ENCODE results near the gene FBXW8.

Gene FBXW8

DNA sequence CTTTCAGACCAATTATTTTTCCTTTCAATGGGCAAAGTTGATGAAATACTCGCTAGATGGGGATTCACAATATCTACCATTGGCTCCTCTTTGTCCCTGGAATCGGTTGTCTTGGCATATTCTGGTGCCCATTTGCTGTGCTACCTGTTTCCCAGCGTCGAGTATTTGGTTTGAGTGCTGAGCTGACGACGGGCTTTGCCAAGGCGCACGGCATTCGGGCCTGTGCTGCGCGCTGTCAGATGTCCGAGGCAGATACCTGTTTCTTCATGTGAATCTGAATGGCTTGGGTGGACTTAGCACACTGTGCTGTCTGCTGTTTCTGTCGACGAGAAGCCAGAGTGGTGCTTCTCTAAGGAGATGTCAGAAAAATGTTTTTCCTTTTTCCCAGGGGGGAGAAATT, 107.5 kb downstream of the FBXW8 start:
- ChIA-PET POLR2A (interaction anchor here (1.0 kb wide), 1 partner anchor 15 kb away, joined by 3 read pairs; no protein-coding TSS in a partner anchor), CTCF (interaction anchor here (1.1 to 1.6 kb wide), 2 partner anchors 102 to 315 kb away, joined by 7 to 8 read pairs; no protein-coding TSS in a partner anchor)
- H3K36me3 ChIP-seq (ENCODE audit: control insufficient read depth in 2 of 2, insufficient read depth in 1 of 2, low read length in 2 of 2), result peaks cover 0 to 17% of the 10 kb centered on the region in 2 experiments; a peak in 1 of 3 replicates
- TF ChIP-seq ZNF639 (tag by site-specific recombination; IDR thresholded peaks at IDR 0.05), result no peak
- TF ChIP-seq ZNF629 (tag by site-specific recombination; IDR thresholded peaks at IDR 0.05), result no peak
- no peak for TF ChIP-seq ZNF37A (tag by site-specific recombination; IDR thresholded peaks at IDR 0.05)
- no peak for TF ChIP-seq OSR2 (tag by site-specific recombination; IDR thresholded peaks at IDR 0.05)
- TF ChIP-seq ZNF747 (tag by site-specific recombination; IDR thresholded peaks at IDR 0.05), result no peak
- no peak for TF ChIP-seq ZNF157 (tag by site-specific recombination; IDR thresholded peaks at IDR 0.05)
- TF ChIP-seq ZNF792 (tag by site-specific recombination; IDR thresholded peaks at IDR 0.05), result no peak
- TF ChIP-seq MZF1 (tag by site-specific recombination; IDR thresholded peaks at IDR 0.05; ENCODE audit: borderline replicate concordance), result no peak
- no peak for TF ChIP-seq ZNF48 (tag by site-specific recombination; IDR thresholded peaks at IDR 0.05)
- TF ChIP-seq ZNF140 (tag by site-specific recombination; IDR thresholded peaks at IDR 0.05), result no peak
- H3K9me3 ChIP-seq (ENCODE audit: control insufficient read depth, insufficient read depth, low read depth, low read length), result no peaks in the 10 kb centered on the region
- peaks cover 6% of the 10 kb centered on the region for H3K4me1 ChIP-seq (ENCODE audit: control insufficient read depth, insufficient read depth, low read length)
- H3K27ac ChIP-seq (ENCODE audit: extremely low read depth, low read depth, low read length), result no peak overlapping the region
- no peak overlapping the region for H3K4me3 ChIP-seq (ENCODE audit: low read depth, low read length)

DNA sequence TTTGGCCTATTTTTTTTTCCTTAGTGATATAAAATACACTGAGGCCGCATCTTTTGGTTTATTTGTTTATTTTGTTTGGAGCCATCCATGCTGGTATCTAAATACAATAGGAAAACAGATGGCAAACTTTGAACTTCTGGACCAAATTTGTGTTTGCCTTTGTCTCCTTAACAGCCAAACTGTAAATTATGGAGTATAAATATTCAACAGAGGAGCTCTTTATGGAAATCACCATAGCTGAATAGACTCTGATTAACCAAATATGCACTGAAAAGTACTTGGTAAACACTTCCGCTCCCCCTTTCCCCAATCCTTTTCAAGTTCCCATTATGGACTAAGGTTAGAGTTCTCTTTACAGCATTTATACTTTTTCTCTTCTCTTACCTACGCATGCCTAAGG, 107.9 kb downstream of the FBXW8 start:
- POLR2A ChIA-PET, result no interaction called here

DNA sequence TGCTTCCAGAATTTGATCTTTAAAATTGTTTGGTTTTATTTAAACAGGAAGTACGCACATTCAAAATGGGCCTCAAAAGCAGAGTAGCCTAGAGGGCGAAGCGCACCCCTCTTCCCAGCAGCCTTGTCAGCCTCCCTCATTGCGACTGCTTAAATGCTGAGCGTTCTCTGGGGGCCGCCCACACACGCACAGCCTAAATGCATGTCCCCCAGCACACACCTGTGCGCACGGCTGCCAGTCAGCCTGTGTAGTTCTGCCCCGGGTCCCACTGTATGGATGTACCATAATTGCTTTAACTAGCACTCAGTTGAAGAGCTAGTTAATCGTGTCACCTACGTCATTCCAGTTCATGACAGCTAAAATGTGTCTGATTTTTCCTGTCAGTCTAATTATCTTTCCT, 109.1 kb downstream of the FBXW8 start:
- peaks cover 0 to 24% of the 10 kb centered on the region in 2 experiments; a peak in 1 of 3 replicates for H3K36me3 ChIP-seq (ENCODE audit: control insufficient read depth in 2 of 2, insufficient read depth in 1 of 2, low read length in 2 of 2)
- ChIA-PET POLR2A (no interaction called here), CTCF (interaction anchor here (1.4 kb wide), 1 partner anchor 100 kb away, joined by 9 read pairs; no protein-coding TSS in a partner anchor)
- TF ChIP-seq ZNF629 (tag by site-specific recombination; IDR thresholded peaks at IDR 0.05), result no peak
- TF ChIP-seq ZBTB44 (tag by site-specific recombination; IDR thresholded peaks at IDR 0.05), result no peak
- no peak for TF ChIP-seq GLI4 (tag by site-specific recombination; IDR thresholded peaks at IDR 0.05)
- TF ChIP-seq ZNF362 (tag by site-specific recombination; IDR thresholded peaks at IDR 0.05), result no peak
- no peak for TF ChIP-seq ZNF37A (tag by site-specific recombination; IDR thresholded peaks at IDR 0.05)
- no peak for TF ChIP-seq ZNF350 (tag by site-specific recombination; IDR thresholded peaks at IDR 0.05)
- TF ChIP-seq ZNF558 (tag by site-specific recombination; IDR thresholded peaks at IDR 0.05), result no peak
- TF ChIP-seq BCL11B (tag by site-specific recombination; IDR thresholded peaks at IDR 0.05; ENCODE audit: low read depth), result no peak
- TF ChIP-seq ZNF174 (tag by site-specific recombination; IDR thresholded peaks at IDR 0.05), result no peak
- TF ChIP-seq ZNF544 (tag by site-specific recombination; IDR thresholded peaks at IDR 0.05), result no peak

More for the DNA sequence above, 107.9 kb downstream of the FBXW8 start:
- TF ChIP-seq ZSCAN23 (tag by site-specific recombination; IDR thresholded peaks at IDR 0.05) (no peak), ZNF777 (tag by site-specific recombination; IDR thresholded peaks at IDR 0.05; ENCODE audit: borderline replicate concordance) (no peak), ZNF48 (tag by site-specific recombination; IDR thresholded peaks at IDR 0.05) (no peak), ZNF280C (tag by site-specific recombination; IDR thresholded peaks at IDR 0.05) (no peak)
- CTCF ChIA-PET, result interaction anchor here (0.9 to 1.6 kb wide), 2 partner anchors 44 to 315 kb away, joined by 3 to 7 read pairs; no protein-coding TSS in a partner anchor
- peaks cover 0 to 17% of the 10 kb centered on the region in 2 experiments; a peak in 1 of 3 replicates for H3K36me3 ChIP-seq (ENCODE audit: control insufficient read depth in 2 of 2, insufficient read depth in 1 of 2, low read length in 2 of 2)
- H3K4me3 ChIP-seq (ENCODE audit: low read depth, low read length), result no peak overlapping the region
- H3K4me1 ChIP-seq (ENCODE audit: control insufficient read depth, insufficient read depth, low read length), result peaks cover 6% of the 10 kb centered on the region
- no peaks in the 10 kb centered on the region for H3K9me3 ChIP-seq (ENCODE audit: control insufficient read depth, insufficient read depth, low read depth, low read length)
- H3K27ac ChIP-seq (ENCODE audit: extremely low read depth, low read depth, low read length), result no peak overlapping the region

More for the DNA sequence above, 109.1 kb downstream of the FBXW8 start:
- no peak overlapping the region for H3K4me3 ChIP-seq (ENCODE audit: low read depth, low read length)
- no peak overlapping the region for H3K27ac ChIP-seq (ENCODE audit: extremely low read depth, low read depth, low read length)
- peaks cover 6% of the 10 kb centered on the region for H3K4me1 ChIP-seq (ENCODE audit: control insufficient read depth, insufficient read depth, low read length)
- no peaks in the 10 kb centered on the region for H3K9me3 ChIP-seq (ENCODE audit: control insufficient read depth, insufficient read depth, low read depth, low read length)
